ENCODE results near the gene B3GLCT. TPM values are rescaled to one million over a fixed set of nuclear protein-coding genes. Genes with fewer than 3 reads are reported as not detected.

B3GLCT gene
- total and polyA plus RNA-seq, 2 of the 13 experiments (the other 11 are each of a cell fraction or from before 2014, with no cell fraction given) = 2.0 to 7.1 TPM

DNA sequence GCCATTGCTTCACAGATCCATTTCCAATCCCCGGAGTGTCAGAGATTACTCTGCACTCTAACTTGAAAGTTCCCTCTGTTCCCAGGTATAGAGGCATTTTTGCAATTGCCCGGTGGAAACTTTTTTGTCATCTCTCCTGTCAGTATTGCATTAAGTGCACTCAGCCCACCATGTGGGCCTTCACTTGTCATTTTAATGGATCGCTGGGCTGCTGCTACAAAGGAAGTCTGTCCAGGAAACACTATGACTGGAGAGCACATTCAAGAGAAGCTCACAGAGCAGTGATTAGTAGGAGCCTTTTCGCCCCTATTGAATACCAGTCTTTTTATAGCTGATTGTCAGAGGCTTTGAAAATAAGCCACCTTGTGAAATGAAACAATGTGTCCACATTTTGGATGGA, 180.9 kb downstream of the B3GLCT start:
- TF ChIP-seq, protein P1, sequence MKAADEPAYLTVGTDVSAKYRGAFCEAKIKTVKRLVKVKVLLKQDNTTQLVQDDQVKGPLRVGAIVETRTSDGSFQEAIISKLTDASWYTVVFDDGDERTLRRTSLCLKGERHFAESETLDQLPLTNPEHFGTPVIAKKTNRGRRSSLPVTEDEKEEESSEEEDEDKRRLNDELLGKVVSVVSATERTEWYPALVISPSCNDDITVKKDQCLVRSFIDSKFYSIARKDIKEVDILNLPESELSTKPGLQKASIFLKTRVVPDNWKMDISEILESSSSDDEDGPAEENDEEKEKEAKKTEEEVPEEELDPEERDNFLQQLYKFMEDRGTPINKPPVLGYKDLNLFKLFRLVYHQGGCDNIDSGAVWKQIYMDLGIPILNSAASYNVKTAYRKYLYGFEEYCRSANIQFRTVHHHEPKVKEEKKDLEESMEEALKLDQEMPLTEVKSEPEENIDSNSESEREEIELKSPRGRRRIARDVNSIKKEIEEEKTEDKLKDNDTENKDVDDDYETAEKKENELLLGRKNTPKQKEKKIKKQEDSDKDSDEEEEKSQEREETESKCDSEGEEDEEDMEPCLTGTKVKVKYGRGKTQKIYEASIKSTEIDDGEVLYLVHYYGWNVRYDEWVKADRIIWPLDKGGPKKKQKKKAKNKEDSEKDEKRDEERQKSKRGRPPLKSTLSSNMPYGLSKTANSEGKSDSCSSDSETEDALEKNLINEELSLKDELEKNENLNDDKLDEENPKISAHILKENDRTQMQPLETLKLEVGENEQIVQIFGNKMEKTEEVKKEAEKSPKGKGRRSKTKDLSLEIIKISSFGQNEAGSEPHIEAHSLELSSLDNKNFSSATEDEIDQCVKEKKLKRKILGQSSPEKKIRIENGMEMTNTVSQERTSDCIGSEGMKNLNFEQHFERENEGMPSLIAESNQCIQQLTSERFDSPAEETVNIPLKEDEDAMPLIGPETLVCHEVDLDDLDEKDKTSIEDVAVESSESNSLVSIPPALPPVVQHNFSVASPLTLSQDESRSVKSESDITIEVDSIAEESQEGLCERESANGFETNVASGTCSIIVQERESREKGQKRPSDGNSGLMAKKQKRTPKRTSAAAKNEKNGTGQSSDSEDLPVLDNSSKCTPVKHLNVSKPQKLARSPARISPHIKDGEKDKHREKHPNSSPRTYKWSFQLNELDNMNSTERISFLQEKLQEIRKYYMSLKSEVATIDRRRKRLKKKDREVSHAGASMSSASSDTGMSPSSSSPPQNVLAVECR (CRISPR knock-in tag; IDR thresholded peaks at IDR 0.05; ENCODE audit: borderline replicate concordance) = no peak
- Histone ChIP-seq H3K27ac (ENCODE audit: extremely low read length, insufficient read depth, low read length) (no peak overlapping the region), H3K4me1 (ENCODE audit: insufficient read depth, low read length) (no peaks in the 10 kb centered on the region), H2AFZ (ENCODE audit: low read length) (no peak overlapping the region), H3K9ac (ENCODE audit: insufficient read depth, low read depth, low read length) (no peak overlapping the region), H3K36me3 (replicated peaks in 1 of 2; ENCODE audit: control insufficient read depth in 1 of 2, insufficient read depth in 2 of 2, low read length in 2 of 2) (no peaks in the 10 kb centered on the region), H3K27me3 (ENCODE audit: control insufficient read depth in 1 of 2, insufficient read depth in 2 of 2, low read length in 2 of 2) (peaks cover 0 to 1% of the 10 kb centered on the region in 2 experiments; a peak in 2 of 5 replicates), H4K20me1 (ENCODE audit: insufficient read depth, low read length) (no peaks in the 10 kb centered on the region), H3K4me3 (replicated peaks in 1 of 3; ENCODE audit: insufficient read depth in 1 of 3, low read depth in 2 of 3, low read length in 3 of 3) (no peak overlapping the region), H3K9me3 (ENCODE audit: low read length) (no peaks in the 10 kb centered on the region), H3K4me2 (ENCODE audit: low read depth, low read length) (no peak overlapping the region), H3K79me2 (ENCODE audit: insufficient read depth, low read length) (no peaks in the 10 kb centered on the region)
- FAIRE-seq (no peak), ATAC-seq (no peak), DNase-seq (ENCODE audit: low spot score) (no peak)
- POLR2A ChIA-PET = no interaction called here
- CTCF ChIA-PET (ENCODE audit: low intra/inter-chr PET ratio, low total read pairs) = no interaction called here
- intact Hi-C loops (cut with micrococcal nuclease; ENCODE audit: unreplicated experiment) = no loop called here
- 1% methylated on average over 4 of the region's 4 CpGs for WGBS (ENCODE audit: low lambda C conversion rate)
- in situ Hi-C loops (cut with HindIII; ENCODE audit: extremely low pct_ligation_motif_present, low pct_unique_long_range_greater_than_20kb) = no loop called here
- no TSS peak for BruUV-seq (replicated peaks)

Other genes with a start within 250 kb of the B3GLCT start
- 62.9 and 131 TPM in 2 replicates for gene HSPH1, start 38.1 kb upstream of the B3GLCT start, total RNA-seq (2016; rRNA removed; fragmentation: Illumina TruSeq; extraction: Trizol)
- gene HSPH1, start 38.1 kb upstream of the B3GLCT start, polyA plus RNA-seq (2011; rRNA removed) = 11.2 and 13.0 TPM in 2 replicates